SK-N-SH treated with all-trans-retinoic acid at 6 μM for 48 hours (cell line): ENCODE data around the gene RAB11FIP4.

ENCODE experiments used
- ATAC-seq: fragments of 200-7000 bp; cut with Tn5 transposase; 3 replicates; pipeline ENCODE4 v1.9.1; 2020; ENCODE audit warnings: mild to moderate bottlenecking, moderate library complexity
- ARNTL ChIP-seq: fragments of 450-650 bp; formaldehyde crosslinking; IDR thresholded peaks from 2 replicates; pipeline ENCODE4 v1.5.0; 2020; ENCODE audit warnings: low read depth, mild to moderate bottlenecking, moderate library complexity, borderline replicate concordance
- BACH2 ChIP-seq: fragments of 250-450 bp; sonication (Bioruptor Pico); IDR thresholded peaks from 2 replicates; pipeline ENCODE4 v1.9.0; 2021; ENCODE audit warnings: mild to moderate bottlenecking, borderline replicate concordance
- CREB5 ChIP-seq: fragments of 250-450 bp; sonication (Bioruptor Pico); IDR thresholded peaks from 2 replicates; pipeline ENCODE4 v1.5.1; 2020; ENCODE audit warnings: low read depth, mild to moderate bottlenecking, moderate library complexity
- CSDC2 ChIP-seq: fragments of 250-450 bp; sonication (Bioruptor Pico); IDR thresholded peaks from 2 replicates; pipeline ENCODE4 v1.5.0; 2020; ENCODE audit warnings: mild to moderate bottlenecking, moderate library complexity
- ESRRG ChIP-seq: fragments of 250-450 bp; sonication (Bioruptor Pico); IDR thresholded peaks from 2 replicates; pipeline ENCODE4 v1.6.1; 2021; ENCODE audit warnings: mild to moderate bottlenecking
- GLIS3 ChIP-seq: fragments of 250-450 bp; sonication (Bioruptor Pico); IDR thresholded peaks from 2 replicates; pipeline ENCODE4 v1.5.0; 2020; ENCODE audit warnings: mild to moderate bottlenecking, moderate library complexity
- ISL1 ChIP-seq: fragments of 250-450 bp; sonication (Bioruptor Pico); IDR thresholded peaks from 2 replicates; pipeline ENCODE4 v2.1.2; 2022; ENCODE audit warnings: mild to moderate bottlenecking, moderate library complexity
- OSR1 ChIP-seq: fragments of 250-450 bp; sonication (Bioruptor Pico); IDR thresholded peaks from 2 replicates; pipeline ENCODE4 v1.8.0; 2022; ENCODE audit warnings: moderate library complexity, mild to moderate bottlenecking, inconsistent platforms
- PATZ1 ChIP-seq: fragments of 250-450 bp; sonication (Bioruptor Pico); IDR thresholded peaks from 2 replicates; pipeline ENCODE4 v1.8.0; 2020; ENCODE audit warnings: mild to moderate bottlenecking, moderate library complexity, borderline replicate concordance
- PPARA ChIP-seq: fragments of 250-450 bp; sonication (Bioruptor Pico); IDR thresholded peaks from 2 replicates; pipeline ENCODE4 v1.5.0; 2020; ENCODE audit warnings: mild to moderate bottlenecking, borderline replicate concordance
- RARB ChIP-seq: fragments of 250-450 bp; sonication (Bioruptor Pico); IDR thresholded peaks from 2 replicates; pipeline ENCODE4 v1.8.0; 2021; ENCODE audit warnings: mild to moderate bottlenecking, moderate library complexity
- SNAI2 ChIP-seq: fragments of 250-450 bp; sonication (Bioruptor Pico); IDR thresholded peaks from 2 replicates; pipeline ENCODE4 v1.5.0; 2020; ENCODE audit warnings: mild to moderate bottlenecking, moderate library complexity
- TCF4 ChIP-seq: fragments of 250-450 bp; sonication (Bioruptor Pico); IDR thresholded peaks from 2 replicates; pipeline ENCODE4 v1.8.0; 2021; ENCODE audit warnings: mild to moderate bottlenecking, moderate library complexity, borderline replicate concordance
- TOX ChIP-seq: fragments of 250-450 bp; sonication (Bioruptor Pico); IDR thresholded peaks from 2 replicates; pipeline ENCODE4 v1.8.0; 2021; ENCODE audit warnings: mild to moderate bottlenecking, moderate library complexity, borderline replicate concordance
- ZC3H10 ChIP-seq: fragments of 250-450 bp; sonication (Bioruptor Pico); IDR thresholded peaks from 2 replicates; pipeline ENCODE4 v1.5.1; 2021; ENCODE audit warnings: mild to moderate bottlenecking, moderate library complexity
- ZFP3 ChIP-seq: fragments of 250-450 bp; sonication (Bioruptor Pico); IDR thresholded peaks from 2 replicates; pipeline ENCODE4 v1.5.0; 2020; ENCODE audit warnings: mild to moderate bottlenecking, moderate library complexity
- ZNF565 ChIP-seq: fragments of 450-650 bp; formaldehyde crosslinking; conservative IDR thresholded peaks from 2 replicates; pipeline ENCODE4 v1.5.0; 2020; ENCODE audit warnings: low read depth, mild to moderate bottlenecking, moderate library complexity
- ZNF70 ChIP-seq: fragments of 450-650 bp; formaldehyde crosslinking; IDR thresholded peaks from 2 replicates; pipeline ENCODE4 v1.5.0; 2020; ENCODE audit warnings: mild to moderate bottlenecking, moderate library complexity
- ZNF8 ChIP-seq: fragments of 450-650 bp; formaldehyde crosslinking; IDR thresholded peaks from 2 replicates; pipeline ENCODE4 v1.5.0; 2020; ENCODE audit warnings: mild to moderate bottlenecking, moderate library complexity
- TF ChIP-seq, protein P1 (sequence below): fragments of 250-450 bp; sonication (Bioruptor Pico); IDR thresholded peaks from 2 replicates; pipeline ENCODE4 v1.5.1; 2021; ENCODE audit warnings: mild to moderate bottlenecking, moderate library complexity
- TF ChIP-seq, protein P2 (sequence below): fragments of 250-450 bp; sonication (Bioruptor Pico); IDR thresholded peaks from 2 replicates; pipeline ENCODE4 v1.5.0; 2020; ENCODE audit warnings: mild to moderate bottlenecking, moderate library complexity

RAB11FIP4 gene

DNA sequence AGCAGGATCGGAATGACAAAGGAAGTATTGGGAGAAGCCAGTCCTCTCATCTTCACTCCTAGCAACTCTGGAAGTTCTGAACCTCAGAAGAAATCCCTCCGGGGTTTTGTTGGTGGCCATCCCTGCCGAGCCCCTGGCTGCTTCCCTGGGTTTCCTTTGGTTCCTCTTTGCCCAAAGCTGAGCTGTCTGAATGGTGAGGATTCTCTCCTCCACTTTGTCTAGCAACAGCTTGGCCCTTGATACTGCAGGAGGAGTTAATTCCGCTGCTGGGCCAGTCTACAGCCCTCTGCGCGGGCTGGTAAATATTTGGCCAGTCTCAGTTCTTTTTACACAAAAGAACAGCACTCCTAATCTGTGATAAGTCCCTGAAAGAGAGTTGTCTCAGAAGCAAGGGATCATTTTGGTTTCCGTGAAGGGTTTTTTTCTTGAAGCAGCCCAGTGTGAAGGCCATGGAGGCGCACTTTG, 170.9 kb downstream of the RAB11FIP4 start:
- TF ChIP-seq ZNF70 = no peak
- no peak for TF ChIP-seq ARNTL (CRISPR knock-in tag)
- no peak for TF ChIP-seq OSR1 (CRISPR knock-in tag)
- no peak for ATAC-seq

DNA sequence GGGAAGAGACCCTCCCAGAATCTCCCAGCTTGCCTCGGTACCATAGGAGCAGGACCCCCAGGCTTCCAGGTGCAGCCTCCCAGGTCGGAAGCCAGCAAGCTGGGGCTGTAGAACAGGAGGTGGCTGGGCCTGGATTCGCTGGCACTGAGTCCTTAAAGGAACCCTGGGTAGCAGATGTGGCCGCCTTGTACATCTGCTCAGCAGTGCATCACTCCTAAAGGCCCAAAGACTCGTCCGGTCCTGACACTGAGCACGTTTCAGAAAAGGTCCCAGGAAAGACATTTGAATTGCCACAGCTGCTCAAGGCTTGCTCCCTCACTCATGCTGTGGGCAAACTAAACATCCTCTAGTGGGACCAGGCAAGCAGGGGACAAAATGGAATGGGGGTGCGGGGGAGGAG, 172.8 kb downstream of the RAB11FIP4 start:
- no peak for ATAC-seq
- TF ChIP-seq PPARA (CRISPR knock-in tag) (no peak), TCF4 (CRISPR knock-in tag) (no peak), TOX (no peak), ZNF70 (no peak), ZC3H10 (no peak), CREB5 (no peak), ISL1 (CRISPR knock-in tag) (no peak), SNAI2 (no peak), RARB (no peak), BACH2 (CRISPR knock-in tag) (no peak), ESRRG (CRISPR knock-in tag) (no peak), ARNTL (CRISPR knock-in tag) (no peak), ZFP3 (CRISPR knock-in tag) (no peak), OSR1 (CRISPR knock-in tag) (no peak), ZNF8 (CRISPR knock-in tag) (no peak), PATZ1 (CRISPR knock-in tag) (no peak), CSDC2 (CRISPR knock-in tag) (no peak), ZNF565 (CRISPR knock-in tag) (no peak)
- TF ChIP-seq, protein P1, sequence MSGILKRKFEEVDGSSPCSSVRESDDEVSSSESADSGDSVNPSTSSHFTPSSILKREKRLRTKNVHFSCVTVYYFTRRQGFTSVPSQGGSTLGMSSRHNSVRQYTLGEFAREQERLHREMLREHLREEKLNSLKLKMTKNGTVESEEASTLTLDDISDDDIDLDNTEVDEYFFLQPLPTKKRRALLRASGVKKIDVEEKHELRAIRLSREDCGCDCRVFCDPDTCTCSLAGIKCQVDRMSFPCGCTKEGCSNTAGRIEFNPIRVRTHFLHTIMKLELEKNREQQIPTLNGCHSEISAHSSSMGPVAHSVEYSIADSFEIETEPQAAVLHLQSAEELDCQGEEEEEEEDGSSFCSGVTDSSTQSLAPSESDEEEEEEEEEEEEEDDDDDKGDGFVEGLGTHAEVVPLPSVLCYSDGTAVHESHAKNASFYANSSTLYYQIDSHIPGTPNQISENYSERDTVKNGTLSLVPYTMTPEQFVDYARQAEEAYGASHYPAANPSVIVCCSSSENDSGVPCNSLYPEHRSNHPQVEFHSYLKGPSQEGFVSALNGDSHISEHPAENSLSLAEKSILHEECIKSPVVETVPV = no peak
- TF ChIP-seq, protein P2, sequence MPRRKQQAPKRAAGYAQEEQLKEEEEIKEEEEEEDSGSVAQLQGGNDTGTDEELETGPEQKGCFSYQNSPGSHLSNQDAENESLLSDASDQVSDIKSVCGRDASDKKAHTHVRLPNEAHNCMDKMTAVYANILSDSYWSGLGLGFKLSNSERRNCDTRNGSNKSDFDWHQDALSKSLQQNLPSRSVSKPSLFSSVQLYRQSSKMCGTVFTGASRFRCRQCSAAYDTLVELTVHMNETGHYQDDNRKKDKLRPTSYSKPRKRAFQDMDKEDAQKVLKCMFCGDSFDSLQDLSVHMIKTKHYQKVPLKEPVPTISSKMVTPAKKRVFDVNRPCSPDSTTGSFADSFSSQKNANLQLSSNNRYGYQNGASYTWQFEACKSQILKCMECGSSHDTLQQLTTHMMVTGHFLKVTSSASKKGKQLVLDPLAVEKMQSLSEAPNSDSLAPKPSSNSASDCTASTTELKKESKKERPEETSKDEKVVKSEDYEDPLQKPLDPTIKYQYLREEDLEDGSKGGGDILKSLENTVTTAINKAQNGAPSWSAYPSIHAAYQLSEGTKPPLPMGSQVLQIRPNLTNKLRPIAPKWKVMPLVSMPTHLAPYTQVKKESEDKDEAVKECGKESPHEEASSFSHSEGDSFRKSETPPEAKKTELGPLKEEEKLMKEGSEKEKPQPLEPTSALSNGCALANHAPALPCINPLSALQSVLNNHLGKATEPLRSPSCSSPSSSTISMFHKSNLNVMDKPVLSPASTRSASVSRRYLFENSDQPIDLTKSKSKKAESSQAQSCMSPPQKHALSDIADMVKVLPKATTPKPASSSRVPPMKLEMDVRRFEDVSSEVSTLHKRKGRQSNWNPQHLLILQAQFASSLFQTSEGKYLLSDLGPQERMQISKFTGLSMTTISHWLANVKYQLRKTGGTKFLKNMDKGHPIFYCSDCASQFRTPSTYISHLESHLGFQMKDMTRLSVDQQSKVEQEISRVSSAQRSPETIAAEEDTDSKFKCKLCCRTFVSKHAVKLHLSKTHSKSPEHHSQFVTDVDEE (CRISPR knock-in tag) = no peak

DNA sequence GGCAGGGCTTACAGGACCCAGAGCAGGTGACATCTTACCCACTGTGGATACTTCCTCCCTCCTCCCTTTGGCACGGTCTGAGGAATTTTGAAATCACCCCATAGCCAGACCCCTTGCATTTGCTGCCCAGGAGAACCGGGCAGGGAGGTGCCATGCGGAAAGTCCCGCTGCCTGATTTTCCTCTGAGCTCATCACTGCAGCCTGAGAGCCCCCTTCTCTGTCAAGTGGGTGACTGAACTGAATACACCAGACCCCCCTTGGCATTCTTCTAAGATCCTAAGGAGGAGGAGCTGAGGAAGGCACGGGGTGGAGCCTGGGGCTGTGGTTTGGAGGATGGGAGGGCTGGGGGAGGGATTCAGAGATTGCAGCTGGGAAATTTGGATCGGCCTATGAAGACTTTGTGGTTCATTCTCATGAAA, 173.4 kb downstream of the RAB11FIP4 start:
- peak; percentile 41 for ATAC-seq
- TF ChIP-seq ARNTL (CRISPR knock-in tag) = no peak
- no peak for TF ChIP-seq GLIS3 (CRISPR knock-in tag)
- TF ChIP-seq BACH2 (CRISPR knock-in tag) = no peak
- TF ChIP-seq CREB5 = no peak
- no peak for TF ChIP-seq RARB
- TF ChIP-seq PPARA (CRISPR knock-in tag) = no peak
- TF ChIP-seq ISL1 (CRISPR knock-in tag) = no peak
- no peak for TF ChIP-seq ESRRG (CRISPR knock-in tag)
- TF ChIP-seq, protein P2 (CRISPR knock-in tag) = no peak
- no peak for TF ChIP-seq ZNF8 (CRISPR knock-in tag)
- TF ChIP-seq PATZ1 (CRISPR knock-in tag) = no peak
- TF ChIP-seq, protein P1 = no peak
- no peak for TF ChIP-seq SNAI2
